Stimulated activated CD4-positive, alpha-beta T cell treated with anti-CD3 and anti-CD28 coated beads, Interleukin-12 subunit alpha, Interleukin-12 subunit beta, amount 100 ng/mL, for 24 hours (primary cell): Measurements from ENCODE around the gene TSPAN6.

Experiments
- DNase-seq, 2 experiments: peaks; one replicate each; pipeline ENCODE4 v3.0.0-alpha.2; 2020; ENCODE audit warnings: low read depth in 2 of 2

TSPAN6 gene

DNA sequence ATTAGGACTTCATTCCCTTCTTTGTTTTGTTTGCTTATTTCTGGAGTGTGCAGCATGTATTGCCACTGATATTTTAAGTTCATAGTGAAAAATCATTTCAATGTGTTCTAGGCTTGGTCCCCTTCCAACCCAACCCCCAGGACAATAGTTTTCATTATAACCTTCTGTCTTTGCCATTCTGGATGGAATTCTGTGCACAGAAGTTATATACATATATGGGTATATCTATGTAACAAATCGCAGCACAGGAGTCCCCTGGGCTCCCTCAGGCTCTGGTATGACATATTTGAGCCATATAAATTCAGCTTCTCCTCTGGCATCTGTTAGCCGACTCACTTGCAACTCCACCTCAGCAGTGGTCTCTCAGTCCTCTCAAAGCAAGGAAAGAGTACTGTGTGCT lies 52.0 kb downstream of the TSPAN6 start, which contains the start of gene TNMD:
Gene TNMD, plus strand, starts transcription at position 326 of the 400 bp plus-strand sequence. CDS start 83 bp downstream, outside the sequence.
- no peak for DNase-seq
